ENCODE results near the gene BBS12. TPM values are rescaled to one million over a fixed set of nuclear protein-coding genes. Genes with fewer than 3 reads are reported as not detected.

Gene BBS12
- total and polyA plus RNA-seq, 9 of the 15 experiments (the other 6 are each of a cell fraction or from before 2014, with no cell fraction given), result 2.7 to 6.5 (median 3.3) TPM

GRCh38 chr4:122784261-122784660 is 51.8 kb downstream of the BBS12 start (continued):
- no peak for TF ChIP-seq MGA (IDR thresholded peaks at IDR 0.05)

Data from K562 (cell line).